A549 (cell line): ENCODE data around the gene XPOT. TPM values are rescaled to one million over a fixed set of nuclear protein-coding genes. Genes with fewer than 3 reads are reported as not detected.
A peak's percentile ranks its signal among the peaks of the same experiment; 100 is the strongest.

ENCODE experiments used
- ATAC-seq, 2 experiments: fragments of 200-7000 bp in 1 of 2; fragments of >200 bp in 1 of 2; cut with Nextera tagmentation in 1 of 2; cut with Tn5 transposase in 1 of 2; 3 replicates each; pipeline versions ENCODE4 v1.8.0 to v1.9.1; 2018 to 2020; ENCODE audit warnings: mild to moderate bottlenecking in 1 of 2, moderate library complexity in 1 of 2
- CTCF ChIA-PET: fragments of 300-600 bp; sonication (Branson Sonifier 250); formaldehyde crosslinking; extraction: SDS; loops from one replicate; lab custom pipeline; 2021; ENCODE audit warnings: antibody characterized with exemption, inconsistent platforms; lab: Yijun Ruan, JAX
- POLR2A ChIA-PET: fragments of 350-600 bp; formaldehyde crosslinking; extraction: SDS; loops from one replicate; lab custom pipeline; 2021; ENCODE audit warnings: antibody characterized with exemption, inconsistent platforms; lab: Yijun Ruan, JAX
- DNase-seq, 2 experiments: peaks; one replicate each; pipeline versions ENCODE4 v3.0.0 to v3.0.0-alpha.2; 2011 to 2016; ENCODE audit warnings: low read depth in 1 of 2, low spot score in 1 of 2
- FAIRE-seq: peaks from 2 replicates; lab custom pipeline; 2011; peaks lifted over from hg19 to GRCh38; lab: Jason Lieb, UNC
- H3K27ac ChIP-seq, 2 experiments: fragments of >200 bp; sonication (Bioruptor Twin); formaldehyde crosslinking; 3 replicates each; pipeline ENCODE4 v1.5.1; 2016 to 2017
- H3K4me1 ChIP-seq: fragments of >200 bp; sonication (Bioruptor Twin); formaldehyde crosslinking; 3 replicates; pipeline ENCODE4 v1.6.1; 2016
- H3K4me2 ChIP-seq: fragments of >200 bp; sonication (Bioruptor Twin); formaldehyde crosslinking; 3 replicates; pipeline ENCODE4 v1.6.1; 2016
- H3K4me3 ChIP-seq: fragments of >200 bp; sonication (Bioruptor Twin); formaldehyde crosslinking; 3 replicates; pipeline ENCODE4 v1.5.1; 2016
- H3K9me3 ChIP-seq: fragments of >200 bp; sonication (Bioruptor Twin); formaldehyde crosslinking; 3 replicates; pipeline ENCODE4 v1.6.1; 2016
- CBX8 ChIP-seq: fragments of 200-600 bp; sonication (generic); IDR thresholded peaks from 2 replicates; pipeline ENCODE4 v1.6.1; 2016
- CEBPB ChIP-seq, 2 experiments: fragments of >200 bp in 1 of 2; sonication (Bioruptor Twin) in 1 of 2; formaldehyde crosslinking in 1 of 2; IDR thresholded peaks; 2 replicates each; pipeline ENCODE4 v1.6.1; 2012 to 2016
- CHD2 ChIP-seq: fragments of 150-350 bp; IDR thresholded peaks from 2 replicates; pipeline ENCODE4 v1.6.1; 2014; ENCODE audit warnings: low read length; ENCODE audit not compliant: partially characterized antibody
- EHF ChIP-seq: fragments of 250-450 bp; sonication (Bioruptor Pico); IDR thresholded peaks from 2 replicates; pipeline ENCODE4 v1.5.0; 2020; ENCODE audit warnings: mild to moderate bottlenecking
- EHMT2 ChIP-seq: fragments of 200-600 bp; sonication (generic); IDR thresholded peaks from 2 replicates; pipeline ENCODE4 v1.6.1; 2016; ENCODE audit warnings: antibody characterized with exemption, low read depth, mild to moderate bottlenecking, moderate library complexity
- FOSL2 ChIP-seq, 2 experiments: fragments of 450-650 bp in 1 of 2; fragments of >200 bp in 1 of 2; sonication (Bioruptor Twin) in 1 of 2; formaldehyde crosslinking; IDR thresholded peaks; 2 replicates each; pipeline versions ENCODE4 v1.5.0 to v1.6.1; 2016 to 2020; ENCODE audit warnings: mild to moderate bottlenecking in 1 of 2, moderate library complexity in 1 of 2
- GATA3 ChIP-seq: IDR thresholded peaks from 2 replicates; pipeline ENCODE4 v1.6.1; 2012; ENCODE audit warnings: borderline replicate concordance
- HDAC2 ChIP-seq: fragments of 200-600 bp; sonication (generic); IDR thresholded peaks from 2 replicates; pipeline ENCODE4 v1.6.1; 2016
- HEYL ChIP-seq: fragments of 250-450 bp; sonication (Bioruptor Pico); IDR thresholded peaks from 2 replicates; pipeline ENCODE4 v1.8.0; 2021; ENCODE audit warnings: mild to moderate bottlenecking, moderate library complexity
- HOXB5 ChIP-seq: fragments of 250-450 bp; sonication (Bioruptor Pico); IDR thresholded peaks from 2 replicates; pipeline ENCODE4 v1.5.0; 2020; ENCODE audit warnings: mild to moderate bottlenecking, moderate library complexity
- MAFK ChIP-seq: fragments of 450-650 bp; IDR thresholded peaks from 2 replicates; pipeline ENCODE4 v1.6.1; 2014; ENCODE audit not compliant: partially characterized antibody
- MAZ ChIP-seq: fragments of 150-350 bp; IDR thresholded peaks from 2 replicates; pipeline ENCODE4 v1.6.1; 2014; ENCODE audit warnings: antibody characterized with exemption, low read depth, low read length, borderline replicate concordance
- MYC ChIP-seq: IDR thresholded peaks from 2 replicates; pipeline ENCODE4 v1.6.1; 2012; ENCODE audit warnings: mild to moderate bottlenecking, inconsistent platforms, low read length, improper control_type of control experiment, borderline replicate concordance
- NPAS2 ChIP-seq: fragments of 250-450 bp; sonication (Bioruptor Pico); IDR thresholded peaks from 2 replicates; pipeline ENCODE4 v1.8.0; 2022; ENCODE audit warnings: mild to moderate bottlenecking, moderate library complexity, borderline replicate concordance
- PHF8 ChIP-seq: fragments of 200-600 bp; sonication (generic); IDR thresholded peaks from 2 replicates; pipeline ENCODE4 v1.6.1; 2016; ENCODE audit warnings: low read depth, mild to moderate bottlenecking, antibody characterized with exemption, moderate library complexity, borderline replicate concordance
- RAD21 ChIP-seq, 2 experiments: fragments of >200 bp in 1 of 2; sonication (Bioruptor Twin) in 1 of 2; formaldehyde crosslinking in 1 of 2; IDR thresholded peaks in 1 of 2; conservative IDR thresholded peaks in 1 of 2; 2 replicates in 1 of 2; 3 replicates in 1 of 2; pipeline ENCODE4 v1.6.1; 2012 to 2018; ENCODE audit warnings: inconsistent platforms in 1 of 2
- SMC3 ChIP-seq: fragments of >200 bp; sonication (Bioruptor Twin); formaldehyde crosslinking; IDR thresholded peaks from 3 replicates; pipeline ENCODE4 v1.6.1; 2018; ENCODE audit warnings: inconsistent platforms
- SREBF2 ChIP-seq: fragments of 450-650 bp; IDR thresholded peaks from 2 replicates; pipeline ENCODE4 v1.6.1; 2014; ENCODE audit warnings: mild to moderate bottlenecking, moderate library complexity
- TP53 ChIP-seq: fragments of 250-450 bp; sonication (Bioruptor Pico); IDR thresholded peaks from 2 replicates; pipeline ENCODE4 v1.5.0; 2021; ENCODE audit warnings: mild to moderate bottlenecking, moderate library complexity
- ZC3H11A ChIP-seq: fragments of 450-650 bp; IDR thresholded peaks from 2 replicates; pipeline ENCODE4 v1.6.1; 2014; ENCODE audit warnings: antibody characterized with exemption, mild to moderate bottlenecking
- ZFP36 ChIP-seq: fragments of 450-650 bp; IDR thresholded peaks from 2 replicates; pipeline ENCODE4 v1.6.1; 2014; ENCODE audit warnings: borderline replicate concordance; ENCODE audit not compliant: partially characterized antibody
- ZNF302 ChIP-seq: fragments of 250-450 bp; sonication (Bioruptor Pico); IDR thresholded peaks from 2 replicates; pipeline ENCODE4 v1.9.0; 2021; ENCODE audit warnings: inconsistent platforms, mild to moderate bottlenecking, moderate library complexity
- WGBS: methylation state at CpG from one replicate; pipeline ENCODE4 v1.1.6; 2017; ENCODE audit errors: missing lambda C conversion rate; 5-methylcytosine and 5-hydroxymethylcytosine counted together
- polyA plus RNA-seq, 4 experiments: library from polyadenylated mRNA; depleted of rRNA in 3 of 4; stranded (reverse); fragments of >200 nt; fragmentation: RNase III in 1 of 4; extraction: RNeasy Plus Mini Kit Qiagen cat#74134 plus additional on column Dnase treatment in 1 of 4; gene quantifications; 2 replicates in 3 of 4; 3 replicates in 1 of 4; pipeline ENCODE4 v1.2.3, GENCODE V29; 2011 to 2017
- TF ChIP-seq, protein P1 (sequence below): IDR thresholded peaks from 2 replicates; pipeline ENCODE4 v1.6.1; 2012; ENCODE audit warnings: low read depth, borderline replicate concordance
- TF ChIP-seq, protein P2 (sequence below): fragments of 150-350 bp; IDR thresholded peaks from 2 replicates; pipeline ENCODE4 v1.6.1; 2014; ENCODE audit warnings: low read depth, mild to moderate bottlenecking, low read length
- TF ChIP-seq, protein P3 (sequence below): fragments of 450-650 bp; IDR thresholded peaks from 2 replicates; pipeline ENCODE4 v1.6.1; 2014; ENCODE audit warnings: antibody characterized with exemption
- TF ChIP-seq, protein P4 (sequence below): fragments of 250-450 bp; sonication (Bioruptor Pico); IDR thresholded peaks from 2 replicates; pipeline ENCODE4 v1.5.0; 2021; ENCODE audit warnings: mild to moderate bottlenecking, moderate library complexity, borderline replicate concordance
- TF ChIP-seq, protein P5 (sequence below): IDR thresholded peaks from 2 replicates; pipeline ENCODE4 v1.6.1; 2012

The XPOT gene
- polyA plus RNA-seq, 2 of the 4 experiments (the other 2 are of a cell fraction), result 65.9 to 229 TPM

DNA sequence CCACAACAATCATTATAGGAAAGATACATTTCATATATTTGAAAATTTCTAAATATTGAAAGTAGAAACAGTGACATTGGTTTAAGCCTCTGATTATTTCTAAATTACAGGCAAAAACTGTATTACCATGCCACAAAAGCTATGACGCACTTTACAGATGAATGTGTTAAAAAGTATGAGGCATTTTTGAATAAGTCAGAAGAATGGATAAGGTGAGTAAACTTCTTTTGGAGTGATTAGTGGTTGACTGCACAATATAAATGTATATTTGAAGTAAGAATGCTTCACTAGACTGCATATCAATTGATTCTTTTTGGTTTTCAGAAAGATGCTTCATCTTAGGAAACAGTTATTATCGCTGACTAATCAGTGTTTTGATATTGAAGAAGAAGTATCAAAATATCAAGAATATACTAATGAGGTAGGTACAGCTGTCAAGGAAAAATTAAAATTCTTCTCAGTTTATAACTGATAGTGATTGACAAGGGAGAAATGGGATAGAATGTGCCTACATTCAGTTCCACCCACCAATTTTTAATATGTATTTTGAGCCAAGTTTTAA lies 92.7 kb downstream of the XPOT start:
- Histone ChIP-seq H3K4me1 (no peaks in the 10 kb centered on the region), H3K27ac (no peak overlapping the region), H3K4me3 (no peak overlapping the region), H3K4me2 (no peak overlapping the region), H3K9me3 (no peaks in the 10 kb centered on the region)
- ATAC-seq (no peak), DNase-seq (no peak), FAIRE-seq (no peak)
- TF ChIP-seq, protein P1, sequence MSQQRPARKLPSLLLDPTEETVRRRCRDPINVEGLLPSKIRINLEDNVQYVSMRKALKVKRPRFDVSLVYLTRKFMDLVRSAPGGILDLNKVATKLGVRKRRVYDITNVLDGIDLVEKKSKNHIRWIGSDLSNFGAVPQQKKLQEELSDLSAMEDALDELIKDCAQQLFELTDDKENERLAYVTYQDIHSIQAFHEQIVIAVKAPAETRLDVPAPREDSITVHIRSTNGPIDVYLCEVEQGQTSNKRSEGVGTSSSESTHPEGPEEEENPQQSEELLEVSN, result no peak
- peak; percentile 72 for TF ChIP-seq MAFK
- CTCF ChIA-PET, result interaction anchor here (1.5 kb wide), 1 partner anchor 200 kb away, joined by 4 read pairs; no protein-coding TSS in a partner anchor
- WGBS, result 88% methylated on average over 2 of the region's 2 CpGs
- POLR2A ChIA-PET, result no interaction called here

DNA sequence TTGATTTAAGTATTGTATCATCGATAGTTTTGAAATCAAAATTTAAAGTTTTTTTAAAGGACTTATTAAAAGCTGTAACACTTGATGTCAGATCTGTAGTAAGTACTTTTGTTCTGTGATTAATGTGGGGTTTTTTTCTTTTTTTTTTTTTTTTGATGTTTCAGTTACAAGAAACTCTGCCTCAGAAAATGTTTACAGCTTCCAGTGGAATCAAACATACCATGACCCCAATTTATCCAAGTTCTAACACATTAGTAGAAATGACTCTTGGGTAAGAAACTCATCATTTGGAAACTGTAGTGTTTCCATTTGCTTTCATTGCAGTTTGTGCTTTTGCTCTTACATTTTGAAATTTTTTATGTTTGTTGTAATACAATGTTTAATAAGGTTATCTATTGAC lies 93.3 kb downstream of the XPOT start:
- no peak for TF ChIP-seq EHF (CRISPR knock-in tag)
- no peak for TF ChIP-seq CBX8
- TF ChIP-seq MYC, result no peak
- no peak for TF ChIP-seq ZNF302 (CRISPR knock-in tag)
- no peak for TF ChIP-seq ZC3H11A
- TF ChIP-seq, protein P2, sequence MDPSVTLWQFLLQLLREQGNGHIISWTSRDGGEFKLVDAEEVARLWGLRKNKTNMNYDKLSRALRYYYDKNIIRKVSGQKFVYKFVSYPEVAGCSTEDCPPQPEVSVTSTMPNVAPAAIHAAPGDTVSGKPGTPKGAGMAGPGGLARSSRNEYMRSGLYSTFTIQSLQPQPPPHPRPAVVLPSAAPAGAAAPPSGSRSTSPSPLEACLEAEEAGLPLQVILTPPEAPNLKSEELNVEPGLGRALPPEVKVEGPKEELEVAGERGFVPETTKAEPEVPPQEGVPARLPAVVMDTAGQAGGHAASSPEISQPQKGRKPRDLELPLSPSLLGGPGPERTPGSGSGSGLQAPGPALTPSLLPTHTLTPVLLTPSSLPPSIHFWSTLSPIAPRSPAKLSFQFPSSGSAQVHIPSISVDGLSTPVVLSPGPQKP, result no peak
- no peak for TF ChIP-seq HOXB5 (CRISPR knock-in tag)
- TF ChIP-seq TP53 (CRISPR knock-in tag), result no peak
- no peak for TF ChIP-seq CHD2
- TF ChIP-seq MAZ, result no peak
- no peak for TF ChIP-seq NPAS2 (CRISPR knock-in tag)
- no peak for TF ChIP-seq EHMT2
- TF ChIP-seq SREBF2, result no peak
- TF ChIP-seq PHF8, result no peak
- TF ChIP-seq, protein P1, result no peak
- TF ChIP-seq MAFK, result no peak
- no peak for TF ChIP-seq FOSL2 (IDR thresholded peaks at IDR 0.05)
- no peak for TF ChIP-seq FOSL2 (CRISPR knock-in tag; IDR thresholded peaks at IDR 0.05)
- no peak for TF ChIP-seq RAD21 (conservative IDR thresholded peaks at IDR 0.05 in 1 of 2, IDR thresholded peaks at IDR 0.05 in 1 of 2)
- TF ChIP-seq, all 56 proteins: peak for 0
- H3K27ac ChIP-seq, result no peak overlapping the region
- CTCF ChIA-PET, result no interaction called here
- no peaks in the 10 kb centered on the region for H3K9me3 ChIP-seq
- H3K4me3 ChIP-seq, result no peak overlapping the region
- WGBS, result 88% methylated on average over 1 of the region's 1 CpG
- FAIRE-seq, result peak; percentile 36
- no peak for DNase-seq
- H3K4me2 ChIP-seq, result no peak overlapping the region
- POLR2A ChIA-PET, result no interaction called here
- ATAC-seq, result no peak
- H3K4me1 ChIP-seq, result no peaks in the 10 kb centered on the region

DNA sequence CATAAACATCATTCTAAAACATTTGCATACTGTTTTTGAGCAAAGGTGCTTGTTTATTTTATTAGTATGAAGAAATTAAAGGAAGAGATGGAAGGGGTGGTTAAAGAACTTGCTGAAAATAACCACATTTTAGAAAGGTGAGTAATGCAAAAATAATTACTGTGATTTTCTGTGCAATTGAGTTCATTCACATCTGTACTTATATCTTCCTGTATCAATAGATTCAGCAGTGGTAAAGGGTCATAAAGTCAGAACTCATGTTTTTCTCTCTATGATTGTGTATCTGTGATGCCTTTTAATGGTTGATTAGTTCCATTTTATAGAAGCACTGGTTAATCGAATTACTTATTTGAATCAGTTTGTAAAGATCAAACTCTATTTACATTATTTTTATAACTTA lies 93.7 kb downstream of the XPOT start:
- no peak for FAIRE-seq
- no peak for DNase-seq
- H3K9me3 ChIP-seq, result no peaks in the 10 kb centered on the region
- WGBS, result 81% methylated on average over 1 of the region's 1 CpG
- no peak overlapping the region for H3K27ac ChIP-seq
- ATAC-seq, result no peak
- no peaks in the 10 kb centered on the region for H3K4me1 ChIP-seq
- no peak overlapping the region for H3K4me3 ChIP-seq
- ChIA-PET CTCF (no interaction called here), POLR2A (no interaction called here)
- H3K4me2 ChIP-seq, result no peak overlapping the region
- TF ChIP-seq ZNF302 (CRISPR knock-in tag) (no peak), CHD2 (no peak), SMC3 (no peak), ZC3H11A (no peak), CBX8 (no peak), GATA3 (no peak), NPAS2 (CRISPR knock-in tag) (no peak), HEYL (no peak), MAZ (no peak), HDAC2 (no peak), ZFP36 (no peak), CEBPB (IDR thresholded peaks at IDR 0.05) (no peak), HOXB5 (CRISPR knock-in tag) (no peak), TP53 (CRISPR knock-in tag) (no peak)
- TF ChIP-seq, protein P3, sequence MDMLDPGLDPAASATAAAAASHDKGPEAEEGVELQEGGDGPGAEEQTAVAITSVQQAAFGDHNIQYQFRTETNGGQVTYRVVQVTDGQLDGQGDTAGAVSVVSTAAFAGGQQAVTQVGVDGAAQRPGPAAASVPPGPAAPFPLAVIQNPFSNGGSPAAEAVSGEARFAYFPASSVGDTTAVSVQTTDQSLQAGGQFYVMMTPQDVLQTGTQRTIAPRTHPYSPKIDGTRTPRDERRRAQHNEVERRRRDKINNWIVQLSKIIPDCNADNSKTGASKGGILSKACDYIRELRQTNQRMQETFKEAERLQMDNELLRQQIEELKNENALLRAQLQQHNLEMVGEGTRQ, result no peak
- TF ChIP-seq, protein P4, sequence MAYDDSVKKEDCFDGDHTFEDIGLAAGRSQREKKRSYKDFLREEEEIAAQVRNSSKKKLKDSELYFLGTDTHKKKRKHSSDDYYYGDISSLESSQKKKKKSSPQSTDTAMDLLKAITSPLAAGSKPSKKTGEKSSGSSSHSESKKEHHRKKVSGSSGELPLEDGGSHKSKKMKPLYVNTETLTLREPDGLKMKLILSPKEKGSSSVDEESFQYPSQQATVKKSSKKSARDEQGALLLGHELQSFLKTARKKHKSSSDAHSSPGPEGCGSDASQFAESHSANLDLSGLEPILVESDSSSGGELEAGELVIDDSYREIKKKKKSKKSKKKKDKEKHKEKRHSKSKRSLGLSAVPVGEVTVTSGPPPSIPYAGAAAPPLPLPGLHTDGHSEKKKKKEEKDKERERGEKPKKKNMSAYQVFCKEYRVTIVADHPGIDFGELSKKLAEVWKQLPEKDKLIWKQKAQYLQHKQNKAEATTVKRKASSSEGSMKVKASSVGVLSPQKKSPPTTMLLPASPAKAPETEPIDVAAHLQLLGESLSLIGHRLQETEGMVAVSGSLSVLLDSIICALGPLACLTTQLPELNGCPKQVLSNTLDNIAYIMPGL, result no peak
- TF ChIP-seq, protein P5, sequence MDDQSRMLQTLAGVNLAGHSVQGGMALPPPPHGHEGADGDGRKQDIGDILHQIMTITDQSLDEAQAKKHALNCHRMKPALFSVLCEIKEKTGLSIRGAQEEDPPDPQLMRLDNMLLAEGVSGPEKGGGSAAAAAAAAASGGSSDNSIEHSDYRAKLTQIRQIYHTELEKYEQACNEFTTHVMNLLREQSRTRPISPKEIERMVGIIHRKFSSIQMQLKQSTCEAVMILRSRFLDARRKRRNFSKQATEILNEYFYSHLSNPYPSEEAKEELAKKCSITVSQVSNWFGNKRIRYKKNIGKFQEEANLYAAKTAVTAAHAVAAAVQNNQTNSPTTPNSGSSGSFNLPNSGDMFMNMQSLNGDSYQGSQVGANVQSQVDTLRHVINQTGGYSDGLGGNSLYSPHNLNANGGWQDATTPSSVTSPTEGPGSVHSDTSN, result no peak
